Mucosa of stomach (tissue), 1 donor: Measurements from ENCODE around the gene VPS13A.
"Not testable (repeated sequence)": the region's sequence is repeated elsewhere in the genome, so short reads cannot be mapped to it uniquely, and the experiment has no call there.

Experiments used
- H3K27me3 ChIP-seq: one replicate; pipeline ENCODE4 v1.7.0; 2013; ENCODE audit warnings: mild to moderate bottlenecking, low read length; ENCODE audit not compliant: control insufficient read depth, insufficient read depth
- H3K36me3 ChIP-seq: one replicate; pipeline ENCODE4 v1.7.0; 2013; ENCODE audit warnings: low read length; ENCODE audit not compliant: control insufficient read depth, insufficient read depth
- H3K4me1 ChIP-seq: one replicate; pipeline ENCODE4 v1.7.0; 2013; ENCODE audit warnings: mild to moderate bottlenecking, low read length; ENCODE audit not compliant: control insufficient read depth, insufficient read depth
- H3K4me3 ChIP-seq: one replicate; pipeline ENCODE4 v1.7.0; 2013; ENCODE audit warnings: low read length
- H3K9ac ChIP-seq: one replicate; pipeline ENCODE4 v1.7.0; 2013; ENCODE audit warnings: mild to moderate bottlenecking, low read length, moderate library complexity
- H3K9me3 ChIP-seq: one replicate; pipeline ENCODE4 v1.7.0; 2013; ENCODE audit warnings: mild to moderate bottlenecking, low read length, moderate library complexity; ENCODE audit not compliant: control insufficient read depth
- donor health status: Pancreatic carcinoma.

VPS13A gene

DNA sequence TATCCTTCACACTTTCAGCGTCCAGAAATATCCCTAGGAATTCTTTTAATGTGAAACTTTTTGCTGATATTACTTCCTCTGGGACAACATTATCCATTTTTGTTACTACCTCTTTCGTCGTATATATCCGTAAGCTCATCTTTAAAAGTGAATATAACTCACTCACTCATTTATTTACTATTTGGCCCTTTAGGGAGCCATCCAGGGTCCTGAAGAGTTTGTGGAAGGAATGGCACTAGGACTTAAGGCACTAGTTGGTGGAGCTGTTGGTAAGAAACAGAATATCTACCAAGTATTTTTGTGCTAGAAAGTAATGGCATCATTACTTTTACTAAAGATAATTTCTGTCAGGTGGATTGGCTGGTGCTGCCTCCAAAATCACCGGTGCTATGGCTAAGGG is 192.7 kb downstream of the VPS13A start:
- Histone ChIP-seq H3K9ac (no peak overlapping the region), H3K27me3 (no peaks in the 10 kb centered on the region), H3K4me3 (no peak overlapping the region), H3K4me1 (no peaks in the 10 kb centered on the region), H3K9me3 (no peaks in the 10 kb centered on the region), H3K36me3 (peaks cover 3% of the 10 kb centered on the region)

- no peak overlapping the region for H3K9ac ChIP-seq
- H3K9me3 ChIP-seq, result no peaks in the 10 kb centered on the region
- H3K4me3 ChIP-seq, result no peak overlapping the region
- peaks cover 3% of the 10 kb centered on the region for H3K36me3 ChIP-seq
- no peaks in the 10 kb centered on the region for H3K4me1 ChIP-seq
- no peaks in the 10 kb centered on the region for H3K27me3 ChIP-seq
These were observed 196.9 kb downstream of the VPS13A start for GRCh38 chr9:77374266-77374665.

DNA sequence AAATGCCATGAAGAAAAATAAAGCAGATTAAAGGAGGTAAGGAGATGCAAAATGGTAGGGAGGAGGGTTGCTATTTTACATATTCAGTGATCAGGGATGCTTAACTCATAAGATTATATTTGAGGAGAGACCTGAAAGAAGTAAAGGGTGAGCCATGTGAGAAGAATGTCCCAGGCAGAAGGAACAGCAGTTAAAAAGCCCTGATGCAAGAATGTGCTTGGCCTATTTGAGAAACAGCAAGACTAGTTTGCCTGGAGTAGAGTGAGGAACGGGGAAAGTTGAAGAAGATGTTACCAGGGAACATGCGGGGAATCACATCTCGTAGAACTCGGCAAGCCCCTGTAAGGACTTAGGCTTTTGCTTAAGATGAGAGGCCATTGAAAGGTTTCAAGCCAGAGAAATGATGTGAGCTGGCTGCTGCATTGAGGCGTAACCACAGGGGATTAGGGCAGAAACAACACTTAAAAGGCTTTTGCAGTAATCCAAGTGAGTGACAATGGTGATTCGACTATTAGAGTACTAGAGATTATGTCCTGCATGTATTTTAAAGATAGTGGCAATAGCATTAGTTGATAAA is 198.7 kb downstream of the VPS13A start:
- Histone ChIP-seq H3K9me3 (no peaks in the 10 kb centered on the region), H3K36me3 (peaks cover 3% of the 10 kb centered on the region), H3K9ac (no peak overlapping the region), H3K4me1 (no peaks in the 10 kb centered on the region), H3K27me3 (no peaks in the 10 kb centered on the region), H3K4me3 (no peak overlapping the region)

GRCh38 chr9:77384406-77384805 is 207.1 kb downstream of the VPS13A start:
- Histone ChIP-seq H3K36me3 (no peaks in the 10 kb centered on the region), H3K27me3 (no peaks in the 10 kb centered on the region), H3K4me1 (no peaks in the 10 kb centered on the region), H3K9me3 (no peaks in the 10 kb centered on the region), H3K4me3 (no peak overlapping the region), H3K9ac (no peak overlapping the region)

- H3K27me3 ChIP-seq, result no peaks in the 10 kb centered on the region
- H3K4me1 ChIP-seq, result no peaks in the 10 kb centered on the region
- H3K9me3 ChIP-seq, result no peaks in the 10 kb centered on the region
- no peak overlapping the region for H3K4me3 ChIP-seq
- H3K36me3 ChIP-seq, result no peaks in the 10 kb centered on the region
- H3K9ac ChIP-seq, result no peak overlapping the region
These were observed 208.9 kb downstream of the VPS13A start for GRCh38 chr9:77386187-77386586.

- no peaks in the 10 kb centered on the region for H3K36me3 ChIP-seq
- no peaks in the 10 kb centered on the region for H3K27me3 ChIP-seq
- H3K4me1 ChIP-seq, result no peaks in the 10 kb centered on the region
- no peaks in the 10 kb centered on the region for H3K9me3 ChIP-seq
- no peak overlapping the region for H3K9ac ChIP-seq
- no peak overlapping the region for H3K4me3 ChIP-seq
These were observed 214.5 kb downstream of the VPS13A start for GRCh38 chr9:77391834-77392233.

DNA sequence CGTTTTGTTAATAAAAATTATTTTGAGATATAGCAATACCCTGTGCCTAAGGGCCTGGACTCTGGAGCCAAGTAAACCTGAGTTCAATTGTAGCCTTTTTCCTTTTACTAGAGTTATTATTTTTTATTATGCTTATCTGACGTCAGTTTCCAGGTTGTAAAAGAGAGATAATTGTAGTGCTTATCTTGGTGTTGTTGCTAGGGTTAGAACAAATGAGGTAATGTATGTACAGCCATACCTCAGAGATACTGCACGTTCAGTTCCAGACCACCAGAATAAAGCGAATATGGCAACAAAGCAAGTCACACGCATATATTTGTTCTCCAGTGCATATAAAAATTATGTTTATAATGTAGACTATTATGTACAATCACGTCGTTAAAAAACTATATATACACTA is 215.0 kb downstream of the VPS13A start:
- H3K36me3 ChIP-seq, result no peaks in the 10 kb centered on the region
- H3K9ac ChIP-seq, result no peak overlapping the region
- no peak overlapping the region for H3K4me3 ChIP-seq
- no peaks in the 10 kb centered on the region for H3K27me3 ChIP-seq
- H3K4me1 ChIP-seq, result no peaks in the 10 kb centered on the region
- H3K9me3 ChIP-seq, result no peaks in the 10 kb centered on the region

GRCh38 chr9:77398581-77398980 is 221.2 kb downstream of the VPS13A start:
- H3K4me3 ChIP-seq, H3K27me3 ChIP-seq, H3K9me3 ChIP-seq, H3K4me1 ChIP-seq, H3K36me3 ChIP-seq, H3K9ac ChIP-seq: not testable (repeated sequence)

DNA sequence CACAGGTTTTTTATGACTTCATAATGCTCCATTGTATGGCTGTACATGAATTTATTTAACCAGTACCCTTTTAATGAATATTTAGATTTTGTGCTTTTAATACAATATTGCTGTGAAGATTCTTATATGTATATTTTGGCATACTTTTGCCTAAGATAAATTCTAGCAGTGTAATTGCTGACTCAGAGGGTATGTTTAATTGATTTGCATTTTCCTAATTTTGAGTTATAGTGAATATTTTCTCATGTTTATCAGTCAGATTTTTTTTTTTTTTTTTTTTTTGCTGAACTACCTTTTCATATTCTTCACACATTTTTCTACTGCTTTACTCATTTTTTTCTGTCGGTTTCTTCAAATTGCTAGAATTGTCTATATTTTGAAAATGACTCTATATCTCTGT is 222.6 kb downstream of the VPS13A start:
- H3K36me3 ChIP-seq, result no peaks in the 10 kb centered on the region
- no peaks in the 10 kb centered on the region for H3K9me3 ChIP-seq
- H3K9ac ChIP-seq, result no peak overlapping the region
- no peaks in the 10 kb centered on the region for H3K27me3 ChIP-seq
- no peaks in the 10 kb centered on the region for H3K4me1 ChIP-seq
- H3K4me3 ChIP-seq, result no peak overlapping the region

DNA sequence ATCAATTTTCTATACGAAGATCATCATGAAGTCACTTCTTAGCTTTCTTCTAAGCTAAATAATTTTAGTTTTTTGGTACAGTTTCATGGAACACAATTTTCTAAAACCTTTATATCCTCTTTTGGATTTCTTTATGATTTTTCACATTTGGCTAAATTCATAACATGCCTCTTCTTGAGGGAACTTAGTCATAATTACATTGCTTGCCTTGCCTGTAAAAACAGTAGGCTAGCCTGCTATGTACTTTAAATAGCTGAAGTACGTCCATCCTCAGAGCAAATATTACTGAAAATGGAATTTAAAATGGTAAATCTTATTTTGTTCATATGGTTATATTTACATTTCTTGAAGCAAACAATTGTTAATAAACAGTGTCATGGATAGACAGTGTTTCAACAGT is 225.0 kb downstream of the VPS13A start:
- H3K27me3 ChIP-seq, result no peaks in the 10 kb centered on the region
- H3K9ac ChIP-seq, result no peak overlapping the region
- no peaks in the 10 kb centered on the region for H3K9me3 ChIP-seq
- no peaks in the 10 kb centered on the region for H3K36me3 ChIP-seq
- no peak overlapping the region for H3K4me3 ChIP-seq
- no peaks in the 10 kb centered on the region for H3K4me1 ChIP-seq

- H3K4me3 ChIP-seq, result no peak overlapping the region
- H3K9ac ChIP-seq, result no peak overlapping the region
- no peaks in the 10 kb centered on the region for H3K4me1 ChIP-seq
- peaks cover 4% of the 10 kb centered on the region for H3K36me3 ChIP-seq
- H3K9me3 ChIP-seq, result no peaks in the 10 kb centered on the region
- no peaks in the 10 kb centered on the region for H3K27me3 ChIP-seq
These were observed 225.9 kb downstream of the VPS13A start for GRCh38 chr9:77403239-77403638.

GRCh38 chr9:77408521-77408920 is 231.2 kb downstream of the VPS13A start:
- not testable (repeated sequence) for H3K9ac ChIP-seq, H3K9me3 ChIP-seq, H3K4me1 ChIP-seq, H3K36me3 ChIP-seq, H3K27me3 ChIP-seq, H3K4me3 ChIP-seq

DNA sequence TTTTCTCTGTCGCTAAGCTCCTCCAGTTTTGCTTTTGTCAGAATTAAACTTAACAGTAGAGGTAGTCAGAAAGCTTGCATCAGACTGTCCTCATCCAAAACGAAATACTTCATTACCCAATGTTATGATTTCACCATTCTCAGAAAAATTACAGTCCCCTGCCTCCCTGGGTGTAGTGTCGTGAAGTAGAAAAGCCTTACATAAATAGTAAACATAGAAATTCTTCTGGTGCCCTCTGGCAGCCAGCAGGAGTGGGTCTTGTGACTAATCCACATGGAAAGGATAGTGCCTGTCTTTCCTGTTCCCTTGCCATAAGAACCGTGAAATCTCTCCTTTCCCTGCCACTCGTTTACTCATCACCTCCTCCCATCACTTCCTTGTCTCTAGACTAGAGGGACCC is 240.2 kb downstream of the VPS13A start:
- Histone ChIP-seq H3K4me1 (no peaks in the 10 kb centered on the region), H3K9ac (no peak overlapping the region), H3K36me3 (no peaks in the 10 kb centered on the region), H3K4me3 (no peak overlapping the region), H3K27me3 (no peaks in the 10 kb centered on the region), H3K9me3 (no peaks in the 10 kb centered on the region)
